OCI-LY7 (cell line): ENCODE measurements around the gene KIAA0586.

Experiments used
- EZH2phosphoT487 ChIP-seq: fragments of 200-600 bp; sonication (generic); IDR thresholded peaks from 2 replicates; pipeline ENCODE4 v1.6.1; 2018; ENCODE audit warnings: low read depth, borderline replicate concordance, mild to moderate bottlenecking, mixed run types, antibody characterized with exemption, low read length, moderate library complexity, mixed read lengths
- TF ChIP-seq, protein P1 (sequence below): fragments of 200-600 bp; sonication (generic); conservative IDR thresholded peaks from 2 replicates; pipeline ENCODE4 v1.5.1; 2014; ENCODE audit warnings: mild to moderate bottlenecking, antibody characterized with exemption, low read length, moderate library complexity, mixed read lengths

DNA sequence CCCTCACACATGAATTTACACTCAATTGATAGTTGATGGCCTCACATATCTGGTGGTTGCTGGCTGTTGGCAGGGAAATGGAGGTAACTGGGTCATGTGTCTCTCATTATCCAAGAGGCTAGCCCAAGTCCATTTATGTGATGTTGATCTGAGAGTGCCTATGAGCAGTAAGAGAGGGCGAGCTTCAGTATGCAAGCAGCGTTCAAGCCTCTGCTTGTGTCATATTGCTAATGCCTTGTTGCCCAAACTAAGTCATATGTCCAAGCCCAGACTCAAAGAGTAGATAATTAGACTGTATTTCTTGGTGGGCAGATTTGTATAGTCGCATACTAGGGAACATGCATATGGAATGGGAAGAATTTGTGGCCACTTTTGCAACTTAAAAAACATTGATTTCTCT lies 126.4 kb downstream of the KIAA0586 start:
- TF ChIP-seq, protein P1, sequence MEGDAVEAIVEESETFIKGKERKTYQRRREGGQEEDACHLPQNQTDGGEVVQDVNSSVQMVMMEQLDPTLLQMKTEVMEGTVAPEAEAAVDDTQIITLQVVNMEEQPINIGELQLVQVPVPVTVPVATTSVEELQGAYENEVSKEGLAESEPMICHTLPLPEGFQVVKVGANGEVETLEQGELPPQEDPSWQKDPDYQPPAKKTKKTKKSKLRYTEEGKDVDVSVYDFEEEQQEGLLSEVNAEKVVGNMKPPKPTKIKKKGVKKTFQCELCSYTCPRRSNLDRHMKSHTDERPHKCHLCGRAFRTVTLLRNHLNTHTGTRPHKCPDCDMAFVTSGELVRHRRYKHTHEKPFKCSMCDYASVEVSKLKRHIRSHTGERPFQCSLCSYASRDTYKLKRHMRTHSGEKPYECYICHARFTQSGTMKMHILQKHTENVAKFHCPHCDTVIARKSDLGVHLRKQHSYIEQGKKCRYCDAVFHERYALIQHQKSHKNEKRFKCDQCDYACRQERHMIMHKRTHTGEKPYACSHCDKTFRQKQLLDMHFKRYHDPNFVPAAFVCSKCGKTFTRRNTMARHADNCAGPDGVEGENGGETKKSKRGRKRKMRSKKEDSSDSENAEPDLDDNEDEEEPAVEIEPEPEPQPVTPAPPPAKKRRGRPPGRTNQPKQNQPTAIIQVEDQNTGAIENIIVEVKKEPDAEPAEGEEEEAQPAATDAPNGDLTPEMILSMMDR = no peak
- TF ChIP-seq EZH2phosphoT487 = no peak
